Liver (tissue), 3 donors: ENCODE measurements around the gene SKAP2.

Experiments
- ATF3 ChIP-seq: IDR thresholded peaks from 2 replicates; pipeline ENCODE4 v1.6.1; 2016; ENCODE audit warnings: antibody characterized with exemption
- EGR1 ChIP-seq, 2 donors: IDR thresholded peaks; 2 replicates each; pipeline ENCODE4 v1.6.1; 2016 to 2018; ENCODE audit warnings: antibody characterized with exemption in 2 of 2, low read depth in 2 of 2
- FOXA1 ChIP-seq: IDR thresholded peaks from 2 replicates; pipeline ENCODE4 v1.6.1; 2016; ENCODE audit warnings: antibody characterized with exemption
- GABPA ChIP-seq, 2 donors: IDR thresholded peaks in 1 of 2; conservative IDR thresholded peaks in 1 of 2; 2 replicates each; pipeline ENCODE4 v1.6.1; 2016; ENCODE audit warnings: antibody characterized with exemption in 2 of 2, mild to moderate bottlenecking in 1 of 2, moderate library complexity in 1 of 2
- JUND ChIP-seq, 2 donors: IDR thresholded peaks; 2 replicates each; pipeline ENCODE4 v1.6.1; 2016; ENCODE audit warnings: antibody characterized with exemption in 2 of 2
- MAX ChIP-seq: IDR thresholded peaks from 2 replicates; pipeline ENCODE4 v1.6.1; 2016; ENCODE audit warnings: antibody characterized with exemption
- RAD21 ChIP-seq, 2 donors: IDR thresholded peaks; 2 replicates each; pipeline ENCODE4 v1.6.1; 2016; ENCODE audit warnings: antibody characterized with exemption in 2 of 2, mild to moderate bottlenecking in 2 of 2
- RXRA ChIP-seq, 2 donors: IDR thresholded peaks; 2 replicates each; pipeline ENCODE4 v1.6.1; 2017 to 2018; ENCODE audit warnings: antibody characterized with exemption in 2 of 2, mild to moderate bottlenecking in 1 of 2
- TAF1 ChIP-seq: conservative IDR thresholded peaks from 2 replicates; pipeline ENCODE4 v1.6.1; 2016; ENCODE audit warnings: antibody characterized with exemption, mild to moderate bottlenecking
- YY1 ChIP-seq: IDR thresholded peaks from 2 replicates; pipeline ENCODE4 v1.6.1; 2016; ENCODE audit warnings: antibody characterized with exemption, mild to moderate bottlenecking
- TF ChIP-seq, protein P1 (sequence below): fragments of 150-350 bp; IDR thresholded peaks from 2 replicates; pipeline ENCODE4 v1.5.1; 2017; ENCODE audit warnings: improper control_type of control experiment, low read depth, low read length; ENCODE audit not compliant: missing input control
- TF ChIP-seq, protein P2 (sequence below): IDR thresholded peaks from 2 replicates; pipeline ENCODE4 v1.6.1; 2016; ENCODE audit warnings: antibody characterized with exemption, mild to moderate bottlenecking
- donor health status: healthy.
- donor health status: healthy.

DNA sequence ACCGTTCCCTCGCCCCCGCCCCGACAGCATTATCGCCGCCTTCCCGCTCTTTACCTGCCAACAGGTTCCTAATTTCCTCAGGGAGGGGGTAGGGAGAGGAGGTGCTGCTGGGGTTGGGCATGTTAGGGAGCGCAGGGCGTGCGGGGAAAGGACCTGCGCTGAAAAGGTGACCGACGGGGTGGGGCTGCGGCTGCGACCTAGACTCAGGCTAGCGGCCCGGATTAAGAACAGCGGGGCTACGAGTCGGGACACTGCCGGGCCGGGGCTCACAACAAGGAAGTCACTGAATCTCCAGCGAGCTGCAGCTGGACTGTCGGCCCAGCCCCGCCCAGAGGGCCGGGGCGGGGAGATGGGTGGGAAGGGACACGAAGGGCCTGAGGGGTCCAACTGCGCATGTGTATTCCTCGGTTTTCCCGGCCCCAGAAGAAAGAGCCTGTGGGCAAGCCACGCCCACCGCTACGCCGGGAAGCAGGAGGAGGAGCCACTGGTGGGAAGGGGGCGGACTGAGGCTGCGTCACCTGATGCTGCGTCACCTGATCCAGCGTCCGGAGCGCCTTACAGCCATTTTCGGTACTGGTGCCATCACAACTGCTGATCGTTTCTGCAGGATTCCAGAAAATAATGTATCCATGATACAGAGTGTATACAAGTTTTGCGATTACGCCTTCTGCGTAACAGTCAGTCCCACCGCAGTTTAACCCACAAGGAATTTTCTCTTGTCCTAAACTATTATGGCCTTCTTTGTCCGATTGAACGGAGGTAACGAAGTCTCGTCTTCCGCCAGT, at the start of gene SKAP2:
- TF ChIP-seq, protein P1, sequence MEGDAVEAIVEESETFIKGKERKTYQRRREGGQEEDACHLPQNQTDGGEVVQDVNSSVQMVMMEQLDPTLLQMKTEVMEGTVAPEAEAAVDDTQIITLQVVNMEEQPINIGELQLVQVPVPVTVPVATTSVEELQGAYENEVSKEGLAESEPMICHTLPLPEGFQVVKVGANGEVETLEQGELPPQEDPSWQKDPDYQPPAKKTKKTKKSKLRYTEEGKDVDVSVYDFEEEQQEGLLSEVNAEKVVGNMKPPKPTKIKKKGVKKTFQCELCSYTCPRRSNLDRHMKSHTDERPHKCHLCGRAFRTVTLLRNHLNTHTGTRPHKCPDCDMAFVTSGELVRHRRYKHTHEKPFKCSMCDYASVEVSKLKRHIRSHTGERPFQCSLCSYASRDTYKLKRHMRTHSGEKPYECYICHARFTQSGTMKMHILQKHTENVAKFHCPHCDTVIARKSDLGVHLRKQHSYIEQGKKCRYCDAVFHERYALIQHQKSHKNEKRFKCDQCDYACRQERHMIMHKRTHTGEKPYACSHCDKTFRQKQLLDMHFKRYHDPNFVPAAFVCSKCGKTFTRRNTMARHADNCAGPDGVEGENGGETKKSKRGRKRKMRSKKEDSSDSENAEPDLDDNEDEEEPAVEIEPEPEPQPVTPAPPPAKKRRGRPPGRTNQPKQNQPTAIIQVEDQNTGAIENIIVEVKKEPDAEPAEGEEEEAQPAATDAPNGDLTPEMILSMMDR: no peak
- peak; percentile 50 for TF ChIP-seq MAX
- peak; percentile 37 for TF ChIP-seq FOXA1
- TF ChIP-seq ATF3: no peak
- peak; percentile 17 to 32 for TF ChIP-seq JUND (IDR thresholded peaks at IDR 0.05)
- TF ChIP-seq, protein P2, sequence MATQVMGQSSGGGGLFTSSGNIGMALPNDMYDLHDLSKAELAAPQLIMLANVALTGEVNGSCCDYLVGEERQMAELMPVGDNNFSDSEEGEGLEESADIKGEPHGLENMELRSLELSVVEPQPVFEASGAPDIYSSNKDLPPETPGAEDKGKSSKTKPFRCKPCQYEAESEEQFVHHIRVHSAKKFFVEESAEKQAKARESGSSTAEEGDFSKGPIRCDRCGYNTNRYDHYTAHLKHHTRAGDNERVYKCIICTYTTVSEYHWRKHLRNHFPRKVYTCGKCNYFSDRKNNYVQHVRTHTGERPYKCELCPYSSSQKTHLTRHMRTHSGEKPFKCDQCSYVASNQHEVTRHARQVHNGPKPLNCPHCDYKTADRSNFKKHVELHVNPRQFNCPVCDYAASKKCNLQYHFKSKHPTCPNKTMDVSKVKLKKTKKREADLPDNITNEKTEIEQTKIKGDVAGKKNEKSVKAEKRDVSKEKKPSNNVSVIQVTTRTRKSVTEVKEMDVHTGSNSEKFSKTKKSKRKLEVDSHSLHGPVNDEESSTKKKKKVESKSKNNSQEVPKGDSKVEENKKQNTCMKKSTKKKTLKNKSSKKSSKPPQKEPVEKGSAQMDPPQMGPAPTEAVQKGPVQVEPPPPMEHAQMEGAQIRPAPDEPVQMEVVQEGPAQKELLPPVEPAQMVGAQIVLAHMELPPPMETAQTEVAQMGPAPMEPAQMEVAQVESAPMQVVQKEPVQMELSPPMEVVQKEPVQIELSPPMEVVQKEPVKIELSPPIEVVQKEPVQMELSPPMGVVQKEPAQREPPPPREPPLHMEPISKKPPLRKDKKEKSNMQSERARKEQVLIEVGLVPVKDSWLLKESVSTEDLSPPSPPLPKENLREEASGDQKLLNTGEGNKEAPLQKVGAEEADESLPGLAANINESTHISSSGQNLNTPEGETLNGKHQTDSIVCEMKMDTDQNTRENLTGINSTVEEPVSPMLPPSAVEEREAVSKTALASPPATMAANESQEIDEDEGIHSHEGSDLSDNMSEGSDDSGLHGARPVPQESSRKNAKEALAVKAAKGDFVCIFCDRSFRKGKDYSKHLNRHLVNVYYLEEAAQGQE: peak; percentile 74
- no peak for TF ChIP-seq EGR1 (IDR thresholded peaks at IDR 0.05; ENCODE audit: low read depth in 2 of 2)
- TF ChIP-seq RAD21 (IDR thresholded peaks at IDR 0.05): no peak
- peak; percentile 84 for TF ChIP-seq TAF1
- TF ChIP-seq YY1: peak; percentile 98
- TF ChIP-seq GABPA (IDR thresholded peaks at IDR 0.05 in 1 of 2, conservative IDR thresholded peaks at IDR 0.05 in 1 of 2): peak in 1 of 2 donors; percentile 54
- TF ChIP-seq RXRA (IDR thresholded peaks at IDR 0.05): no peak
